Suprapubic skin (tissue), 4 donors: Measurements from ENCODE around the gene P2RX7. TPM values are rescaled to one million over a fixed set of nuclear protein-coding genes. Genes with fewer than 3 reads are reported as not detected.
A peak's percentile ranks its signal among the peaks of the same experiment; 100 is the strongest.

Experiments
- DNase-seq, 2 donors: peaks; one replicate each; pipeline ENCODE4 v3.0.0-alpha.2; 2019; ENCODE audit warnings: low spot score in 2 of 2
- H3K27ac ChIP-seq: fragments of 200-600 bp; sonication (generic); one replicate; pipeline ENCODE4 v1.5.1; 2019
- H3K27me3 ChIP-seq: fragments of 200-600 bp; sonication (generic); one replicate; pipeline ENCODE4 v1.5.1; 2019
- H3K36me3 ChIP-seq: fragments of 200-600 bp; sonication (generic); one replicate; pipeline ENCODE4 v1.5.1; 2019
- H3K4me1 ChIP-seq: fragments of 200-600 bp; sonication (generic); one replicate; pipeline ENCODE4 v1.5.1; 2019
- H3K4me3 ChIP-seq: fragments of 200-600 bp; sonication (generic); one replicate; pipeline ENCODE4 v1.5.1; 2019; ENCODE audit warnings: mild to moderate bottlenecking
- H3K9me3 ChIP-seq: fragments of 200-600 bp; sonication (generic); one replicate; pipeline ENCODE4 v1.5.1; 2019
- EP300 ChIP-seq: sonication (generic); formaldehyde crosslinking; IDR thresholded peaks from one replicate; pipeline ENCODE4 v1.6.1; 2017; ENCODE audit warnings: antibody characterized with exemption
- POLR2A ChIP-seq, 2 donors: fragments of 450-650 bp; IDR thresholded peaks; one replicate each; pipeline ENCODE4 v1.6.1; 2017; ENCODE audit warnings: antibody characterized with exemption in 2 of 2, mild to moderate bottlenecking in 2 of 2, moderate library complexity in 2 of 2
- POLR2AphosphoS5 ChIP-seq, 3 donors: sonication (generic); formaldehyde crosslinking; IDR thresholded peaks; one replicate each; pipeline ENCODE4 v1.6.1; 2017; ENCODE audit warnings: antibody characterized with exemption in 3 of 3
- WGBS: methylation state at CpG from one replicate; pipeline ENCODE4 v1.1.5; 2018; 5-methylcytosine and 5-hydroxymethylcytosine counted together
- total RNA-seq, 4 donors: library from RNA; depleted of rRNA; stranded (reverse); fragments of >200 nt; gene quantifications; one replicate each; pipeline ENCODE4 v1.1.0, GENCODE V29; 2016
- TF ChIP-seq, protein P1 (sequence below), 2 donors: fragments of 200-600 bp in 1 of 2; fragments of 450-650 bp in 1 of 2; sonication (generic) in 1 of 2; IDR thresholded peaks; one replicate each; pipeline ENCODE4 v1.5.1; 2016 to 2019; ENCODE audit warnings: antibody characterized with exemption in 2 of 2, mild to moderate bottlenecking in 1 of 2, moderate library complexity in 1 of 2

Gene P2RX7
- total RNA-seq, 4 donors from 2014 or later, result 14.0 to 65.7 (median 19.2) TPM

DNA sequence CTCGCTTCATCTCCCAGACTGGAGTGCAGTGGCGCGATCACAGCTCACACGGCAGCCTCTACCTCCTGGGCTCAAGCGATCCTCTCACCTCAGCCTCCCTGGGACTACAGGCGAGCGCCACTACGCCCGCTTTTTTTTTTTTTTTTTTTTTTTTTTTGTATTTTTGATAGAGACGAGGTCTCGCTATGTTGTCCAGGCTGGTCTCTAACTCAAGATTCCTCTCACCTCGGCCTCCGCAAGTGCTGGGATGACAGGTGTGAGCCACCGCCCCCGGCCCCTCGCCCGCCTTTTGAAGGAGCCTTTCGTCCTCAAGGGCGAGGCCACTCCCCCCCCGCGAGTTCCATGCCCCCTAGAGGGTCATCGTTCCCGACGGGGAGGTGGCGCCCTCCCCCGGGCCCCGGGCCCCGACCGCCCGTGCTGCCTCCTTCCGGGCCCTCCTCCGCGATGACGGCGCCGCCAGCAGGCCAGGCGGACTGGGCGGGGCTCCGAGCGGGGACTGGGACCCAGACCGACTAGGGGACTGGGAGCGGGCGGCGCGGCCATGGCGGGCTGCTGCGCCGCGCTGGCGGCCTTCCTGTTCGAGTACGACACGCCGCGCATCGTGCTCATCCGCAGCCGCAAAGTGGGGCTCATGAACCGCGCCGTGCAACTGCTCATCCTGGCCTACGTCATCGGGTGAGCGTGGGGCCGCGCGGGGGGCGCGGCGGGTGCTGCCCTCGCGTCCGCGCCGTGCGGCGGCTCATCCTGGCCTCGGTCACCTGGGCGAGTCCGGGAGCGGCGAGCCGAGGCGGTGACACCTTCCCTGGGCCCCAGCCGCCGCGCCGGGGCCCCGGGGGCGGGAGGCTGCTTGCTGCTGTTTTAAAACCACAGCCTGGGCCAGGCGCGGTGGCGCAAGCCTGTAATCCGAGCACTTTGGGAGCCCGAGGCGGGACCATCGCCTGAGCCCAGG, 77.2 kb downstream of the P2RX7 start, which contains the start of gene P2RX4:
P2RX4 (plus strand) TSS at position 506 of the 949 bp plus-strand sequence; CDS start at position 542, 36 bp downstream.
- Histone ChIP-seq H3K36me3 (no peaks in the 10 kb centered on the region), H3K9me3 (no peaks in the 10 kb centered on the region), H3K27ac (peak within 1 kb of the TSS; percentile 91), H3K27me3 (no peaks in the 10 kb centered on the region), H3K4me1 (peaks cover 21% of the 10 kb centered on the region), H3K4me3 (peak within 1 kb of the TSS; percentile 76)
- TF ChIP-seq EP300 (no peak), POLR2AphosphoS5 (IDR thresholded peaks at IDR 0.05) (peak in 2 of 3 donors; percentile 48 to 58), POLR2A (IDR thresholded peaks at IDR 0.05) (peak; percentile 15 to 94)
- TF ChIP-seq, protein P1, sequence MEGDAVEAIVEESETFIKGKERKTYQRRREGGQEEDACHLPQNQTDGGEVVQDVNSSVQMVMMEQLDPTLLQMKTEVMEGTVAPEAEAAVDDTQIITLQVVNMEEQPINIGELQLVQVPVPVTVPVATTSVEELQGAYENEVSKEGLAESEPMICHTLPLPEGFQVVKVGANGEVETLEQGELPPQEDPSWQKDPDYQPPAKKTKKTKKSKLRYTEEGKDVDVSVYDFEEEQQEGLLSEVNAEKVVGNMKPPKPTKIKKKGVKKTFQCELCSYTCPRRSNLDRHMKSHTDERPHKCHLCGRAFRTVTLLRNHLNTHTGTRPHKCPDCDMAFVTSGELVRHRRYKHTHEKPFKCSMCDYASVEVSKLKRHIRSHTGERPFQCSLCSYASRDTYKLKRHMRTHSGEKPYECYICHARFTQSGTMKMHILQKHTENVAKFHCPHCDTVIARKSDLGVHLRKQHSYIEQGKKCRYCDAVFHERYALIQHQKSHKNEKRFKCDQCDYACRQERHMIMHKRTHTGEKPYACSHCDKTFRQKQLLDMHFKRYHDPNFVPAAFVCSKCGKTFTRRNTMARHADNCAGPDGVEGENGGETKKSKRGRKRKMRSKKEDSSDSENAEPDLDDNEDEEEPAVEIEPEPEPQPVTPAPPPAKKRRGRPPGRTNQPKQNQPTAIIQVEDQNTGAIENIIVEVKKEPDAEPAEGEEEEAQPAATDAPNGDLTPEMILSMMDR (IDR thresholded peaks at IDR 0.05), result peak in 1 of 2 donors; percentile 12
- DNase-seq, result peak; percentile 91 to 93
- WGBS, result 26% methylated on average over 29 of the region's 97 CpGs

DNA sequence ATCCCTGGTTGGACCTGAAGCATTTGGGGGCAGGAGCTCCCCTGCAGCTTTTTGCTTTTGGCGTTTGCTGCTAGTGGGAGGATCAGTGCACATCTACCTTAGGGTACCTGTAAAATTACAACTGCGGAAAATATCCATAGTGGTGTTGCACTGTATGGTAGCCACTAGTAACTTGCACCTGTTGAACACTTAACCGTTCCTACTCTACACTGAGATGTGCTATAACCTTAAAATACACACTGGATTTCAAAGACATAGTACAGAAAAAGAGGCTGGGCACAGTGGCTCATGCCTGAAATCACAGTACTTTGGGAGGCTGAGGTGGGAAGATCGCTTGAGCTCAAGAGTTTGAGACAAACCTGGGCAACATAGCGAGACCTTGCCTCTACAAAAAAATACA, 80.2 kb downstream of the P2RX7 start:
- DNase-seq, result no peak
- WGBS, result 86% methylated on average over 5 of the region's 5 CpGs
- Histone ChIP-seq H3K27me3 (no peaks in the 10 kb centered on the region), H3K27ac (no peak overlapping the region), H3K36me3 (peaks cover 2% of the 10 kb centered on the region), H3K4me3 (no peak overlapping the region), H3K9me3 (no peaks in the 10 kb centered on the region), H3K4me1 (peaks cover 26% of the 10 kb centered on the region)
- TF ChIP-seq EP300, result no peak

DNA sequence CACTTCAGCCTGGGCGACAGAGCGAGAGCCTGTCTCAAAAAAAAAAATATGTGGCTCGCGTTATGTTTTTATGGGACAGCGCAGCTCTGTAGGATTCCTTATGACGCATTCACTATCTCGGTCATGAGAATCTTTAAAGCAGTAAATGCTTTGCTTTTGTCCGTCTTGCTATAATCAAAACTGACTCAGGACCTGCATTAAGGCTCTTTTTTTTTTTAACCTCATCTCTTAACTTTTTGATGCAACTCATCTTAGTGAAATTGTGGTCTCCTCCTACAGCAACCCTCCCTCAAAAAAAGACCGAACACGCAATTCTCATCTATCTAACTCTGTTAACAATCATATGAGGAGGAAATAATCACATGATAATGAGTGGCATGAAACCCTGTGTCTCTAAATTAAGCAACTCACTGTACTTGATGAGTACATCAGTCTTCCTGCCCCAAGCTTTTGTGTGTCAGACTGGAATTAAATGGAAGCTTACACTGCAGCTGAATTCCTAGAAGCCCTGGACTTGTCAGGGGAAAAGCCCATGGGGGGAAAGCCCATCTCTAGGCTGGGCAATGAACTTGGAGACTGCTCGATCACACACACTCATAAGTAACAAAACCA, 81.6 kb downstream of the P2RX7 start:
- Histone ChIP-seq H3K27me3 (no peaks in the 10 kb centered on the region), H3K4me1 (peaks cover 23% of the 10 kb centered on the region), H3K9me3 (no peaks in the 10 kb centered on the region), H3K27ac (peak overlapping the region; percentile 12), H3K36me3 (peaks cover 13% of the 10 kb centered on the region), H3K4me3 (no peak overlapping the region)
- DNase-seq, result no peak
- WGBS, result 81% methylated on average over 11 of the region's 11 CpGs
- TF ChIP-seq POLR2A (IDR thresholded peaks at IDR 0.05) (no peak), EP300 (no peak), POLR2AphosphoS5 (IDR thresholded peaks at IDR 0.05) (no peak)
- TF ChIP-seq, protein P1 (IDR thresholded peaks at IDR 0.05), result no peak

DNA sequence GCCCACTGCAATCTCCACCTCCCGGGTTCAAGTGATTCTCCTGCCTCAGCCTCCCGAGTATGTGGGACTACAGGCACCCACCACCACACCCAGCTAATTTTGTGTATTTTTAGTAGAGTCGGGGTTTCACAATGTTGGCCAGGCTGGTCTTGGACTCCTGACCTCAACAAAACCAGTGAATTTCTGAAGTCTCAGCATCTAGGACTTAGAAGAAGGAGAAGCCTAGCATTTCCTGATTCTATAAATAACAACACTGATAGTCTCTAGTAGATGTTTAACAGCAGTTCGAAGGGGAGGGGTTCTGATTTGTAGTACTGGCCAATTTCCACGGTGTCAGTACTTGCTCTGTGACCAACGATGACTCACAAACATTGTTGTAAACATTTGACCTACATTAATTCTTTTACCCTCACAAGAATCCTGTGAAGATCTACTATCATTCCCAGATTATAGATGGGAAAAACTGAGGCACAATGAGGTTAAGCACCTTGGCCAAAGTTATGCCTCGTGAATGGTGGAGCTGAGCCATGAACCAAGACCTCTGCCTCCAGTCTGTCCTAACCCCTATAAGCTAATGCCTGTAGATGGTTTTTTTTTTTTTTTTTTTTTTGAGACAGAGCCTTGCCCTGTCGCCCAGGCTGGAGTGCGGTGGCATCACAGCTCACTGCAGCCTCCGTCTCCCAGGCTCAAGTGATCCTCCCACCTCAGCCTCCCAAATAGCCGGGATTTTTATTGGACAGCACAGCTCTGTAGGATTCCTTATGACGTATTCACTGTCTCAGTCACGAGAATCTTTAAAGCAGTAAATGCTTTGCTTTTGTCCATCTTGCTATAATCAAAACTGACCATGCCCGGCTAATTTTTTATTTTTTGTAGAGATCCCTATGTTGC, 82.4 kb downstream of the P2RX7 start:
- H3K27me3 ChIP-seq, result no peaks in the 10 kb centered on the region
- H3K4me1 ChIP-seq, result peaks cover 21% of the 10 kb centered on the region
- H3K36me3 ChIP-seq, result peaks cover 13% of the 10 kb centered on the region
- peak overlapping the region; percentile 2 for H3K27ac ChIP-seq
- 57% methylated on average over 14 of the region's 14 CpGs for WGBS
- DNase-seq, result no peak
- no peaks in the 10 kb centered on the region for H3K9me3 ChIP-seq
- TF ChIP-seq POLR2AphosphoS5 (IDR thresholded peaks at IDR 0.05) (no peak), EP300 (no peak), POLR2A (IDR thresholded peaks at IDR 0.05) (no peak)
- TF ChIP-seq, protein P1 (IDR thresholded peaks at IDR 0.05), result no peak
- no peak overlapping the region for H3K4me3 ChIP-seq

DNA sequence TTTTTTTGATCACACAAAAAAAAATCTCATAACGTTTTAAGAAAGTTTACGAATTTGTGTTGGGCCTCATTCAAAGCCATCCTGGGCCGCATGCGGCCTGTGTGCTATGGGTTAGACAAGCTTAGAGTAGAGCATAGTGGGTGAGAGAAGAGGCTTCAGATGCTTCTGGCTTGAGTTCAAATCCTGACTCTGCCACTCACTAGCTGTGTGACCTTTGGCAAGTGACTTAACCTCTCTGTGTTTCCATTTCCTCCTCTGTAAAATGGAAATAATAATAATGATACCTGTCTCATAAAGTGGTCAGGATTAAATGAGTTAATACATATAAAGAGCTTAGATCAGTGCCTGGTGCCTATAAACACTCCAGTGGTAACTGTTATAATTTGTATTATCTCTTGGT, 83.4 kb downstream of the P2RX7 start:
- peaks cover 13% of the 10 kb centered on the region for H3K36me3 ChIP-seq
- no peaks in the 10 kb centered on the region for H3K27me3 ChIP-seq
- H3K4me3 ChIP-seq, result no peak overlapping the region
- no peaks in the 10 kb centered on the region for H3K9me3 ChIP-seq
- no peak for DNase-seq
- no peak for TF ChIP-seq POLR2A (IDR thresholded peaks at IDR 0.05)
- TF ChIP-seq EP300, result no peak
- TF ChIP-seq POLR2AphosphoS5 (IDR thresholded peaks at IDR 0.05), result no peak
- TF ChIP-seq, protein P1 (IDR thresholded peaks at IDR 0.05), result no peak
- WGBS, result 96% methylated on average over 4 of the region's 4 CpGs
- peaks cover 14% of the 10 kb centered on the region for H3K4me1 ChIP-seq
- H3K27ac ChIP-seq, result no peak overlapping the region
